ENCODE results near the gene B4GALT5. TPM values are rescaled to one million over a fixed set of nuclear protein-coding genes. Genes with fewer than 3 reads are reported as not detected.

B4GALT5 gene
- total RNA-seq, 1 experiment from 2014 or later: 77.0 TPM

GRCh38 chr20:49595811-49596561 is 117.7 kb downstream of the B4GALT5 start:
- Histone ChIP-seq H2AFZ (ENCODE audit: low read length) (no peak overlapping the region), H3K9ac (ENCODE audit: extremely low read depth, insufficient read length, low read length) (no peak overlapping the region), H3K23me2 (ENCODE audit: insufficient read length, low read depth, low read length, poor library complexity, severe bottlenecking) (no peaks in the 10 kb centered on the region), H2BK12ac (ENCODE audit: insufficient read length, low read depth, low read length) (no peak overlapping the region), H2BK15ac (ENCODE audit: low read depth, low read length) (no peak overlapping the region), H2BK120ac (ENCODE audit: low read depth, low read length, poor library complexity, severe bottlenecking) (no peak overlapping the region), H3K27ac (ENCODE audit: insufficient read length, low read depth, low read length) (no peak overlapping the region), H2BK20ac (ENCODE audit: low read depth, low read length, poor library complexity, severe bottlenecking) (no peak overlapping the region), H3K18ac (ENCODE audit: insufficient read length, low read depth, low read length) (no peak overlapping the region), H3K4me2 (ENCODE audit: insufficient read depth, insufficient read length, low read length) (no peak overlapping the region), H3K9me3 (ENCODE audit: control insufficient read depth, low read depth, low read length) (no peaks in the 10 kb centered on the region), H4K8ac (replicated peaks; ENCODE audit: insufficient read length, low read depth, low read length) (no peak overlapping the region), H4K20me1 (ENCODE audit: control insufficient read depth, insufficient read depth, insufficient read length) (no peaks in the 10 kb centered on the region), H3K79me1 (ENCODE audit: insufficient read depth, low read depth, low read length, poor library complexity, severe bottlenecking) (no peaks in the 10 kb centered on the region), H2AK5ac (ENCODE audit: insufficient read length, low read length) (no peak overlapping the region), H3K27me3 (ENCODE audit: insufficient read depth, low read length) (no peaks in the 10 kb centered on the region), H3K4ac (ENCODE audit: low read depth, low read length) (no peak overlapping the region), H3K4me1 (ENCODE audit: insufficient read depth, low read length) (no peaks in the 10 kb centered on the region), H3K14ac (ENCODE audit: insufficient read depth, low read length) (no peak overlapping the region; the same call in 1 of the 2 replicates), H3K23ac (ENCODE audit: insufficient read length, low read depth, low read length) (no peak overlapping the region), H3K56ac (ENCODE audit: insufficient read length, low read depth, low read length) (no peak overlapping the region), H2BK5ac (ENCODE audit: insufficient read length, low read length) (no peak overlapping the region), H3T11ph (ENCODE audit: low read length) (no peak overlapping the region), H4K5ac (ENCODE audit: insufficient read length, low read depth, low read length) (no peak overlapping the region), H3K79me2 (ENCODE audit: insufficient read depth, low read length) (no peaks in the 10 kb centered on the region), H4K91ac (ENCODE audit: insufficient read length, low read depth, low read length) (no peak overlapping the region)
- WGBS (ENCODE audit: extremely low coverage, insufficient read length, low lambda C conversion rate): no CpG with 5 or more reads among the region's 15 CpGs
- Mint-ChIP-seq H3K27me3 (ENCODE audit: low read depth) (peaks cover 5% of the 10 kb centered on the region), H3K4me1 (peaks cover 3 to 7% of the 10 kb centered on the region in 2 experiments; a peak in 2 of 4 replicates), H3K4me3 (no peak overlapping the region), H3K36me3 (ENCODE audit: insufficient read depth in 1 of 3, low read depth in 3 of 3) (no peaks in the 10 kb centered on the region), H3K9me3 (peaks cover 0 to 2% of the 10 kb centered on the region in 2 experiments; a peak in 1 of 5 replicates), H3K27ac (0 out of 7 replicates have a peak overlapping the region, but pooled peaks of 1 of the 3 experiments have one; percentile 39)
- DNase-seq: no peak
- TF ChIP-seq, protein P1, sequence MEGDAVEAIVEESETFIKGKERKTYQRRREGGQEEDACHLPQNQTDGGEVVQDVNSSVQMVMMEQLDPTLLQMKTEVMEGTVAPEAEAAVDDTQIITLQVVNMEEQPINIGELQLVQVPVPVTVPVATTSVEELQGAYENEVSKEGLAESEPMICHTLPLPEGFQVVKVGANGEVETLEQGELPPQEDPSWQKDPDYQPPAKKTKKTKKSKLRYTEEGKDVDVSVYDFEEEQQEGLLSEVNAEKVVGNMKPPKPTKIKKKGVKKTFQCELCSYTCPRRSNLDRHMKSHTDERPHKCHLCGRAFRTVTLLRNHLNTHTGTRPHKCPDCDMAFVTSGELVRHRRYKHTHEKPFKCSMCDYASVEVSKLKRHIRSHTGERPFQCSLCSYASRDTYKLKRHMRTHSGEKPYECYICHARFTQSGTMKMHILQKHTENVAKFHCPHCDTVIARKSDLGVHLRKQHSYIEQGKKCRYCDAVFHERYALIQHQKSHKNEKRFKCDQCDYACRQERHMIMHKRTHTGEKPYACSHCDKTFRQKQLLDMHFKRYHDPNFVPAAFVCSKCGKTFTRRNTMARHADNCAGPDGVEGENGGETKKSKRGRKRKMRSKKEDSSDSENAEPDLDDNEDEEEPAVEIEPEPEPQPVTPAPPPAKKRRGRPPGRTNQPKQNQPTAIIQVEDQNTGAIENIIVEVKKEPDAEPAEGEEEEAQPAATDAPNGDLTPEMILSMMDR (conservative IDR thresholded peaks at IDR 0.05): no peak
